IPS DF 6.9 (cell line): ENCODE measurements around the gene HIVEP2.

Source experiments
- DNase-seq: peaks from one replicate; pipeline ENCODE4 v3.0.0-alpha.2; 2013; ENCODE audit warnings: low read depth, low spot score
- H3K27ac ChIP-seq: one replicate; pipeline ENCODE4 v1.5.1; 2013; ENCODE audit warnings: low read length, control low read depth
- H3K27me3 ChIP-seq: 2 replicates; pipeline ENCODE4 v1.6.1; 2013; ENCODE audit warnings: mild to moderate bottlenecking, low read length; ENCODE audit not compliant: control insufficient read depth, insufficient read depth
- H3K36me3 ChIP-seq: 2 replicates; pipeline ENCODE4 v1.6.1; 2013; ENCODE audit warnings: low read length; ENCODE audit not compliant: control insufficient read depth, insufficient read depth
- H3K4me1 ChIP-seq: 2 replicates; pipeline ENCODE4 v1.6.1; 2013; ENCODE audit warnings: low read length; ENCODE audit not compliant: control insufficient read depth, insufficient read depth
- H3K4me3 ChIP-seq: 2 replicates; pipeline ENCODE4 v1.5.1; 2013; ENCODE audit warnings: mild to moderate bottlenecking, low read length
- H3K9me3 ChIP-seq: 2 replicates; pipeline ENCODE4 v1.6.1; 2013; ENCODE audit warnings: low read length, inconsistent platforms; ENCODE audit not compliant: control insufficient read depth, insufficient read depth
- WGBS: extraction: QIAGEN DNeasy Blood & Tissue Kit; methylation state at CpG from one replicate; pipeline ENCODE4 v1.1.7; 2013; ENCODE audit warnings: mixed read lengths, missing lambda C conversion rate; ENCODE audit not compliant: insufficient read length, insufficient coverage; 5-methylcytosine and 5-hydroxymethylcytosine counted together

Gene HIVEP2

GRCh38 chr6:142946181-142946923 is 1.4 kb upstream of the HIVEP2 start:
- WGBS: no CpG with 5 or more reads among the region's 62 CpGs
- Histone ChIP-seq H3K36me3 (no peaks in the 10 kb centered on the region), H3K27me3 (no peaks in the 10 kb centered on the region), H3K4me3 (peak overlapping the region; percentile 91; the same call in 1 of the 2 replicates), H3K4me1 (no peaks in the 10 kb centered on the region), H3K27ac (no peak overlapping the region), H3K9me3 (no peaks in the 10 kb centered on the region)
- DNase-seq: peak; percentile 92

- H3K4me1 ChIP-seq: no peaks in the 10 kb centered on the region
- no peak overlapping the region for H3K27ac ChIP-seq
- DNase-seq: no peak
- H3K4me3 ChIP-seq: peak overlapping the region; percentile 91
- no peaks in the 10 kb centered on the region for H3K9me3 ChIP-seq
- H3K27me3 ChIP-seq: no peaks in the 10 kb centered on the region
- H3K36me3 ChIP-seq: no peaks in the 10 kb centered on the region
- WGBS: no CpG with 5 or more reads among the region's 75 CpGs
Measured at GRCh38 chr6:142945446-142946180, 637 bp upstream of the HIVEP2 start.

GRCh38 chr6:142944124-142945048 is 590 bp downstream of the HIVEP2 start:
- Histone ChIP-seq H3K27ac (no peak overlapping the region), H3K27me3 (no peaks in the 10 kb centered on the region), H3K36me3 (no peaks in the 10 kb centered on the region), H3K4me1 (no peaks in the 10 kb centered on the region), H3K4me3 (peak overlapping the region; percentile 91), H3K9me3 (no peaks in the 10 kb centered on the region)
- WGBS: no CpG with 5 or more reads among the region's 54 CpGs
- no peak for DNase-seq

GRCh38 chr6:142943711-142944123 is 1.3 kb downstream of the HIVEP2 start:
- no peaks in the 10 kb centered on the region for H3K9me3 ChIP-seq
- WGBS: no CpG with 5 or more reads among the region's 8 CpGs
- no peak for DNase-seq

GRCh38 chr6:142942805-142943227 is 2.2 kb downstream of the HIVEP2 start:
- DNase-seq: no peak
- no CpG with 5 or more reads among the region's 3 CpGs for WGBS
- H3K9me3 ChIP-seq: no peaks in the 10 kb centered on the region
- H3K27me3 ChIP-seq: no peaks in the 10 kb centered on the region
- no peaks in the 10 kb centered on the region for H3K4me1 ChIP-seq
- no peak overlapping the region for H3K4me3 ChIP-seq
- no peak overlapping the region for H3K27ac ChIP-seq
- no peaks in the 10 kb centered on the region for H3K36me3 ChIP-seq

More at GRCh38 chr6:142943711-142944123, 1.3 kb downstream of the HIVEP2 start:
- Histone ChIP-seq H3K27me3 (no peaks in the 10 kb centered on the region), H3K27ac (no peak overlapping the region), H3K4me3 (peak overlapping the region; percentile 91; the same call in 1 of the 2 replicates), H3K4me1 (no peaks in the 10 kb centered on the region), H3K36me3 (no peaks in the 10 kb centered on the region)

GRCh38 chr6:142942238-142942637 is 2.7 kb downstream of the HIVEP2 start:
- no peak overlapping the region for H3K4me3 ChIP-seq
- H3K4me1 ChIP-seq: no peaks in the 10 kb centered on the region
- no peaks in the 10 kb centered on the region for H3K9me3 ChIP-seq
- no peak overlapping the region for H3K27ac ChIP-seq
- DNase-seq: no peak
- no CpG with 5 or more reads among the region's 1 CpG for WGBS
- no peaks in the 10 kb centered on the region for H3K27me3 ChIP-seq
- H3K36me3 ChIP-seq: no peaks in the 10 kb centered on the region

- Histone ChIP-seq H3K4me3 (no peak overlapping the region), H3K36me3 (no peaks in the 10 kb centered on the region), H3K4me1 (no peaks in the 10 kb centered on the region), H3K27me3 (no peaks in the 10 kb centered on the region), H3K27ac (no peak overlapping the region), H3K9me3 (no peaks in the 10 kb centered on the region)
- no peak for DNase-seq
- WGBS: no CpG with 5 or more reads among the region's 7 CpGs
Measured at GRCh38 chr6:142941018-142941417, 4.0 kb downstream of the HIVEP2 start.

GRCh38 chr6:142940487-142940886 is 4.5 kb downstream of the HIVEP2 start:
- DNase-seq: no peak
- Histone ChIP-seq H3K9me3 (no peaks in the 10 kb centered on the region), H3K4me1 (no peaks in the 10 kb centered on the region), H3K27ac (no peak overlapping the region), H3K36me3 (no peaks in the 10 kb centered on the region), H3K4me3 (no peak overlapping the region), H3K27me3 (no peaks in the 10 kb centered on the region)
- no CpG with 5 or more reads among the region's 3 CpGs for WGBS

- H3K27me3 ChIP-seq: no peaks in the 10 kb centered on the region
- H3K4me1 ChIP-seq: no peaks in the 10 kb centered on the region
- no peak overlapping the region for H3K27ac ChIP-seq
- no peaks in the 10 kb centered on the region for H3K9me3 ChIP-seq
- H3K4me3 ChIP-seq: no peak overlapping the region
- no peak for DNase-seq
- WGBS: no CpG with 5 or more reads among the region's 5 CpGs
- no peaks in the 10 kb centered on the region for H3K36me3 ChIP-seq
Measured at GRCh38 chr6:142938510-142938909, 6.5 kb downstream of the HIVEP2 start.

- no peak overlapping the region for H3K4me3 ChIP-seq
- no peaks in the 10 kb centered on the region for H3K27me3 ChIP-seq
- H3K27ac ChIP-seq: no peak overlapping the region
- no CpG with 5 or more reads among the region's 5 CpGs for WGBS
- H3K36me3 ChIP-seq: no peaks in the 10 kb centered on the region
- H3K4me1 ChIP-seq: no peaks in the 10 kb centered on the region
- no peaks in the 10 kb centered on the region for H3K9me3 ChIP-seq
- no peak for DNase-seq
Measured at GRCh38 chr6:142937986-142938385, 7.0 kb downstream of the HIVEP2 start.
